ENCODE results near the gene CEACAM16.
"Not testable (repeated sequence)": the region's sequence is repeated elsewhere in the genome, so short reads cannot be mapped to it uniquely, and the experiment has no call there.

The CEACAM16 gene

GRCh38 chr19:44662691-44663385 is 36.1 kb upstream of the CEACAM16 start:
- DNase-seq = no peak
- no peak overlapping the region for H3K4me3 ChIP-seq
- no peaks in the 10 kb centered on the region for H3K27me3 ChIP-seq
- H3K4me1 ChIP-seq = no peaks in the 10 kb centered on the region
- H3K9me3 ChIP-seq = no peaks in the 10 kb centered on the region
- intact Hi-C loops (cut with DNase I; ENCODE audit: low total_unique reads) = no loop called here
- TF ChIP-seq CTCF (IDR thresholded peaks at IDR 0.05) = no peak
- no peak overlapping the region for H3K27ac ChIP-seq
- peaks cover 41 to 59% (median 57%) of the 10 kb centered on the region in 3 donors for H3K36me3 ChIP-seq

GRCh38 chr19:44663996-44664395 is 35.0 kb upstream of the CEACAM16 start:
- H3K4me3 ChIP-seq = no peak overlapping the region
- no peak for DNase-seq
- H3K9me3 ChIP-seq = no peaks in the 10 kb centered on the region
- H3K36me3 ChIP-seq = peaks cover 29 to 48% (median 46%) of the 10 kb centered on the region in 3 donors
- TF ChIP-seq CTCF (IDR thresholded peaks at IDR 0.05) = no peak
- H3K4me1 ChIP-seq = no peaks in the 10 kb centered on the region
- H3K27me3 ChIP-seq = no peaks in the 10 kb centered on the region
- intact Hi-C loops (cut with DNase I; ENCODE audit: low total_unique reads) = no loop called here
- no peak overlapping the region for H3K27ac ChIP-seq

- H3K27me3 ChIP-seq = no peaks in the 10 kb centered on the region
- intact Hi-C loops (cut with DNase I; ENCODE audit: low total_unique reads) = no loop called here
- H3K4me3 ChIP-seq = no peak overlapping the region
- peaks cover 21 to 38% (median 38%) of the 10 kb centered on the region in 3 donors for H3K36me3 ChIP-seq
- DNase-seq = no peak
- H3K27ac ChIP-seq = no peak overlapping the region
- no peaks in the 10 kb centered on the region for H3K9me3 ChIP-seq
- H3K4me1 ChIP-seq = no peaks in the 10 kb centered on the region
- no peak for TF ChIP-seq CTCF (IDR thresholded peaks at IDR 0.05)
Observed at GRCh38 chr19:44664976-44665375, 34.0 kb upstream of the CEACAM16 start.

- H3K27me3 ChIP-seq = no peaks in the 10 kb centered on the region
- H3K4me1 ChIP-seq = no peaks in the 10 kb centered on the region
- TF ChIP-seq CTCF (IDR thresholded peaks at IDR 0.05) = no peak
- intact Hi-C loops (cut with DNase I; ENCODE audit: low total_unique reads) = no loop called here
- no peaks in the 10 kb centered on the region for H3K9me3 ChIP-seq
- no peak overlapping the region for H3K4me3 ChIP-seq
- peaks cover 7 to 19% (median 18%) of the 10 kb centered on the region in 3 donors for H3K36me3 ChIP-seq
- no peak overlapping the region for H3K27ac ChIP-seq
- no peak for DNase-seq
Observed at GRCh38 chr19:44666852-44667556, 31.9 kb upstream of the CEACAM16 start.

GRCh38 chr19:44668985-44669764 is 29.8 kb upstream of the CEACAM16 start:
- H3K4me1 ChIP-seq = no peaks in the 10 kb centered on the region
- no peaks in the 10 kb centered on the region for H3K9me3 ChIP-seq
- H3K27ac ChIP-seq = no peak overlapping the region
- no peaks in the 10 kb centered on the region for H3K27me3 ChIP-seq
- intact Hi-C loops (cut with DNase I; ENCODE audit: low total_unique reads) = no loop called here
- peaks cover 0 to 12% (median 0%) of the 10 kb centered on the region in 3 donors for H3K36me3 ChIP-seq
- DNase-seq = no peak
- no peak for TF ChIP-seq CTCF (IDR thresholded peaks at IDR 0.05)
- no peak overlapping the region for H3K4me3 ChIP-seq

GRCh38 chr19:44670027-44670426 is 28.9 kb upstream of the CEACAM16 start:
- H3K27me3 ChIP-seq; H3K27ac ChIP-seq; H3K36me3 ChIP-seq; DNase-seq; H3K4me1 ChIP-seq; intact Hi-C loops (cut with DNase I; ENCODE audit: low total_unique reads); H3K9me3 ChIP-seq; H3K4me3 ChIP-seq: not testable (repeated sequence)

Data from tibial artery (tissue), 4 donors.